NCI-H146 treated with DMSO at 0.1 percent for 48 hours (cell line): ENCODE results near the gene CACNA1I.

Source experiments
- DNase-seq: peaks from one replicate; lab custom pipeline; 2025; ENCODE audit not compliant: unreplicated experiment; lab: John Stamatoyannopoulos, UW

CACNA1I gene

GRCh38 chr22:39535357-39535725, 35.2 kb upstream of the CACNA1I start:
- no peak for DNase-seq

- no peak for DNase-seq
Observed at GRCh38 chr22:39535831-39536449, 34.6 kb upstream of the CACNA1I start.

GRCh38 chr22:39536711-39537110, 33.8 kb upstream of the CACNA1I start:
- DNase-seq, result no peak

- no peak for DNase-seq
Observed at GRCh38 chr22:39537975-39538374, 32.6 kb upstream of the CACNA1I start.

GRCh38 chr22:39543095-39543494, 27.5 kb upstream of the CACNA1I start:
- no peak for DNase-seq

GRCh38 chr22:39545386-39546365, 24.9 kb upstream of the CACNA1I start:
- no peak for DNase-seq

- no peak for DNase-seq
Observed at GRCh38 chr22:39546889-39547586, 23.5 kb upstream of the CACNA1I start.

GRCh38 chr22:39547587-39547947, 23.0 kb upstream of the CACNA1I start:
- no peak for DNase-seq

- no peak for DNase-seq
Observed at GRCh38 chr22:39553429-39553828, 17.1 kb upstream of the CACNA1I start.

- no peak for DNase-seq
Observed at GRCh38 chr22:39554151-39554550, 16.4 kb upstream of the CACNA1I start.

- DNase-seq, result no peak
Observed at GRCh38 chr22:39556970-39557841, 13.3 kb upstream of the CACNA1I start.

GRCh38 chr22:39558254-39558727, 12.3 kb upstream of the CACNA1I start:
- no peak for DNase-seq

- DNase-seq, result no peak
Observed at GRCh38 chr22:39558950-39559349, 11.6 kb upstream of the CACNA1I start.

GRCh38 chr22:39559456-39560105, 11.0 kb upstream of the CACNA1I start:
- DNase-seq, result no peak

GRCh38 chr22:39560127-39560526, 10.4 kb upstream of the CACNA1I start:
- no peak for DNase-seq

GRCh38 chr22:39562839-39563489, 7.6 kb upstream of the CACNA1I start:
- DNase-seq, result no peak

GRCh38 chr22:39563571-39564428, 6.8 kb upstream of the CACNA1I start:
- DNase-seq, result no peak

- no peak for DNase-seq
Observed at GRCh38 chr22:39565414-39565944, 5.1 kb upstream of the CACNA1I start.
